ENCODE measurements around the gene GALM. TPM values are rescaled to one million over a fixed set of nuclear protein-coding genes. Genes with fewer than 3 reads are reported as not detected.

GALM gene
- total RNA-seq, 1 experiment from 2014 or later, result 3.8 TPM

GRCh38 chr2:38648107-38648761, 17.7 kb upstream of the GALM start:
- no peak for DNase-seq (ENCODE audit: extremely low read depth, low read depth)

DNA sequence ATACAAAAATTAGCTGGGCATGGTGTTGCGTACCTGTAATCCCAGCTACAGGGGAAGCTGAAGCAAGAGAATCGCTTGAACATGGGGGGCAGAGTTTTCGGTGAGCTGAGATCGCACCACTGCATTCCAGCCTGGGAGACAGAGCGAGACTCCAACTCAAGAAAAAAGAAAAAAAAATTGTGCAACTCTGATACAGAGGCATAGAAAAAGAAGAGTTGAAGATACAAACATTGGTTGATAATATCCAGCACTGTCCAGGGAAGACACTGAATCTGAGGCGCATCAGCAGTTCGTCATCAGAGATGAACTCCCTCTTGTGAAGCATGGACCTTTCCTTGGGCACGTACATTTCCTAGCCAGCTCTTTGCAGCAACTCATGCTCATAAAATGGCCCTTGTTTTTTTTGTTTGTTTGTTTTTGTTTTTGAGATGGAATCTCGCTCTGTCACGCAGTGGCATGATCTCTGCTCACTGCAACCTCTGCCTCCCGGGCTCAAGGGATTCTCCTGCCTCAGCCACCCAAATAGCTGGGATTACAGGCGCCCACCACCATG, 16.7 kb upstream of the GALM start:
- DNase-seq (ENCODE audit: extremely low read depth, low read depth), result no peak

DNA sequence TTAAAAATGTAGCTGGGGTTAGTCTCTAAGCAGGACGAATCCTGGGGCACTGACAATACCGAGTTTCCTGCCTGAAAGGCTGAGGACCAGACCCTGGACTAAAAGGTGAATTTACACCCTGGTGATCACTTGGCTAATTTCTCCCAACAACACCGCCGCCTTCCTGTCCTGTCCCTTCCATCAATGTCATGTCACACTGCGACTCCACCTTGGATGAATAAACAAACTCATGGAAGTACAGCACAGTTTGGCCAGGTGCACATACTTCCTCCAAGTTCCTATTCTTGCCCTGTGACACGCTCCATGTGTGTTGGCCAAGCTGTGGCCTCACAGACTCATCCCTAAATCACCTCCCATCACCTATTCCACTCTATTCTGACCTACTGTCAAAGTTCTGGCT, 15.9 kb upstream of the GALM start:
- DNase-seq (ENCODE audit: extremely low read depth, low read depth), result no peak

- no peak for DNase-seq (ENCODE audit: extremely low read depth, low read depth)
Measured at GRCh38 chr2:38650717-38651116, 15.2 kb upstream of the GALM start.

- DNase-seq (ENCODE audit: extremely low read depth, low read depth), result no peak
Measured at GRCh38 chr2:38652431-38653273, 13.3 kb upstream of the GALM start.

DNA sequence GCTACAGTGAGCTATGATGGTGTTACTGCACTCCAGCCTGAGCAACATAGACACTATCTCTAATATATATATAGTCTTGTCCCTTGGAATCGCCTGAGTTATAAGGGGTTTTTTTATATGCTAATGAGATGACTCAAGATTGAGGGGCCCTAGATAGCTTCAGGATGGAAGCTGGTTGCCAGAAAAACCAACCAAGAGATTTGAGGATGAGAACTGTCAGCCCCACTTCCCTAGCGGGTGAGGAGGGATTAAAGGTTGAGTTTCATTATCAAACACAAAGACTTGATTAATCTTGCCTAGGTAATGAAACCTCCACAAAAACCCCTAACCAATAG, 12.6 kb upstream of the GALM start:
- no peak for DNase-seq (ENCODE audit: extremely low read depth, low read depth)

DNA sequence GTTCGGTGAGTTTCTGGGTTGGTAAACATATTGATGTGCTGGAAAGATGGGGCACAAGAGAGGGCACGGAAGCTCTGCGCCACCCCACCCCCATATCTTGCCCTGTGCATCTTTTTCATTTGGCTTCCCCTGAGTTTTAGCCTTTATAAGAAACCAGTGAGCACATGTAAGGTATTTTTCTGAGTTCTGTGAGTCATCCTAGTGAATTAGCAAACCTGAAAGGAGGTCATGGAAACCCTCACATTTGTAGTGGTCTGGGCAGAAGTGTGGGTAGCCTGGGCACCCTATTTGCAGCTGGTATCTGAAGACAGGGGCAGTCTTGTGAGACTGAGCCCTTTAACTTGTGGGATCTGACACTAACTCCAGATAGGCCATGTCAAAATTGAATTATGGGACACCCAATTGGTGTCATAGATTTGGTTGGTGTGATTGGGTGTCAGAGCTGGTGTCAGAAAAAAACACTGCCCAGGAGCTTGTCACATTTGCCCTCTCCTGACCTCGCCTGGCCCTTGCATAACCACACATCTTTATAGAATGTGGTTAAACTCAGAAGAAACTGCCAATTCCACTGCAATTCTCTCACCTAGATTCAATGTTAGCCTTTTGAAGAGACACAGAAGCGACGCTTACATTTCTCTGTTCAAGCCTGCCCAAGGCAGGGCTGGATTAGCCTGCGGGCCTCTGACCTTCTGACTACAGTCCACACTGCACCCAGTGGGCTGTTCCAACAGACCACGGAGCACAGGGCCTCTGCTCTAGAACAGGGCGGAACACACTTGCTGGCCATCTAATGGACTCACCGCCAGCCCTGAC, 12.0 kb upstream of the GALM start:
- no peak for DNase-seq (ENCODE audit: extremely low read depth, low read depth)

DNA sequence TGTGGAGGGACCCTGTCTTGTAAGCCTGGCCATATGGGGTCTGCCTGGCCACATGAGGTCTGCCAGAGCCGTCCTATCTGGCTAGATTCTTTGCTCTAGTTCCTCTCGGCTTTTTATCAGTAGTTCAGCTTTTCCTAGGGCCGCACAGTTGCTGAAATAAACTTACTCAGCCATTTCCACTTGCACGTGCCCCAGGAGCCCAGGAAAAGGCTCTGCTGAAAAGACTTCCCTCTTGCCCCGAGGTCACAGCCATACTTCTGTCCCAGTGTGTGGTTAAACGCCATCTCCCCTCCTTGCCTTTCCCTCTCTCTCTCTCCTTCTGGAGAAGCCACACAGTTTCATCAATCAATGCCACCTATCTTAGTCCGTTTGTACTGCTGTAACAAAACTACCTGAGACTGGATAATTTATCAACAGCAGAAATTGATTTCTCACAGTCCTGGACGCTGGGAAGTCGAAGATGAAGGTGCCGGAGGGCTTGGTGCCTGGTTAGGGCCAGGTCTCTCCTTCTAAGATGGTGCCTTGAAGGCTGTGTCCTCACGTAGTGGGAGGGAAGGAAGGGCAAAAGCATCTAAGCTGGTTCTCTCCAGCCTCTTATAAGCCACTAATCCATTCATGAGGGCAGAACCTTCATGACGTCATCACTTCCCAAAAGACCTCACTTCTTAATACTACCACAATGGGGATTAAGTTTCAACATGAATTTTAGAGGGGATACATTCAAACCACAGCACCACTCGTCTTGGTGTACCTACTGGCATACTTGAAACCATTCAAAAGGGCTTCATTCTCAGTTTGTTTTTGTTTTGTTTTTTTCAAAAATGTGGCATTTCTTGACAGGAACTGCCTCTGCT, 11.2 kb upstream of the GALM start:
- no peak for DNase-seq (ENCODE audit: extremely low read depth, low read depth)

DNA sequence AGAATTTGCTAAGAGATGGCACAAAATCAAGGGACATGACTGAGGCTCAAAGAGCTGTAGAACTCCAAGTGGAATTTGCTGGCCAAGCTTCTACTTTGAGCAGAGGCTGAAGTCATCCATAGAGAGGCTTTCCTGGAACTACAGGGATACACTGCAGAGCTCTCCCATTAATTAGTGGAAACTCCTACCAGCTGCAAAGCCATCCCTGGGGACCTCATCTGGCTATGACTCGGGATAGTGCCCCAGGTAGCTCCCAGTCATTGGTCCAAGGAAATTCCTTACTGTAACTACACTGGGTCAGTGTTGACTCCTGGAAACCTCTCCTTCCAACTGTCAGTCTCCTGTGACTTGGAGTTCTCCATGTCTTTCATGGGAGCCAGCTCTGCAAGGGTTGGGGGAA, 10.5 kb upstream of the GALM start:
- no peak for DNase-seq (ENCODE audit: extremely low read depth, low read depth)

- DNase-seq (ENCODE audit: extremely low read depth, low read depth), result no peak
Measured at GRCh38 chr2:38656866-38657480, 8.9 kb upstream of the GALM start.

GRCh38 chr2:38658613-38659012, 7.3 kb upstream of the GALM start:
- no peak for DNase-seq (ENCODE audit: extremely low read depth, low read depth)

- no peak for DNase-seq (ENCODE audit: extremely low read depth, low read depth)
Measured at GRCh38 chr2:38659115-38659514, 6.8 kb upstream of the GALM start.

- DNase-seq (ENCODE audit: extremely low read depth, low read depth), result no peak
Measured at GRCh38 chr2:38660282-38660681, 5.6 kb upstream of the GALM start.

GRCh38 chr2:38661306-38661705, 4.6 kb upstream of the GALM start:
- no peak for DNase-seq (ENCODE audit: extremely low read depth, low read depth)

GRCh38 chr2:38666556-38666910, 619 bp downstream of the GALM start:
- no peak for DNase-seq (ENCODE audit: extremely low read depth, low read depth)

- DNase-seq (ENCODE audit: extremely low read depth, low read depth), result no peak
Measured at GRCh38 chr2:38668092-38668491, 2.2 kb downstream of the GALM start.

DNA sequence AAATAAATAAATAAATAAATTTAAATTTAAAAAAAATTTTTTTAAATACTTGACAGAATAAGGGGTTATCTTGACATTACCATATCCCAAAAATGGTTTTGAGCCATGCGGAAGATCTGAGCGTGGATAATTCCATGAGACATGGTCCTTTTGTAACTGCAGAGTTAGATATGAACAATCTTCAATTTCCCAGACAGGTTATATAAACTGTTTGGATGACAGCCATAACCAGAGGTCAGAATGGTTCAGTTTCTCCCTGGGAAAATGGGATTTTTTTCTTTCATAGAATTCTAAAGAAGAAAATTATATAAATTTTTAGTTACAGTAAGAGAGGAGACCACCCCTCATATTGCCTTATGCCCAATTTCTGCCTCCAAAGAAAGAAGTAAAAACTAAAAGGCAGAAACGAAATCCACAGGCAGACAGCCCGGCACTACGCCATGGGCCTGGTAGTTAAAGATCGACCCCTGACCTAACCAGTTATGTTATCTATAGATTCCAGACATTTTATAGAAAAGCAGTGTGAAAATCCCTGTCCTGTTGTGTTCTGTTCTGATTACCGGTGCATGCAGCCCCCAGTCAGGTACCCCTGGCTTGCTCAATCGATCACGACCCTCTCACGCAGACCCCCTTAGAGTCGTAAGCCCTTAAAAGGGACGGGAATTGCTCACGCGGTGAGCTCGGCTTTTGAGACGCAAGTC, 3.0 kb downstream of the GALM start:
- no peak for DNase-seq (ENCODE audit: extremely low read depth, low read depth)

GRCh38 chr2:38671303-38671702, 5.4 kb downstream of the GALM start:
- DNase-seq (ENCODE audit: extremely low read depth, low read depth), result no peak

- DNase-seq (ENCODE audit: extremely low read depth, low read depth), result no peak
Measured at GRCh38 chr2:38671946-38672345, 6.0 kb downstream of the GALM start.
